Activated T-helper 1 cell treated with anti-CD3 and anti-CD28 coated beads, Interleukin-2, amount 50 U/mL, for 16 hours (primary cell): ENCODE results near the gene GRHL3.
A peak's percentile ranks its signal among the peaks of the same experiment; 100 is the strongest.

Experiments used
- DNase-seq, 2 donors: peaks; one replicate each; pipeline ENCODE4 v3.0.0-alpha.2; 2020; ENCODE audit warnings: low read depth in 1 of 2, low spot score in 1 of 2

GRHL3 gene

DNA sequence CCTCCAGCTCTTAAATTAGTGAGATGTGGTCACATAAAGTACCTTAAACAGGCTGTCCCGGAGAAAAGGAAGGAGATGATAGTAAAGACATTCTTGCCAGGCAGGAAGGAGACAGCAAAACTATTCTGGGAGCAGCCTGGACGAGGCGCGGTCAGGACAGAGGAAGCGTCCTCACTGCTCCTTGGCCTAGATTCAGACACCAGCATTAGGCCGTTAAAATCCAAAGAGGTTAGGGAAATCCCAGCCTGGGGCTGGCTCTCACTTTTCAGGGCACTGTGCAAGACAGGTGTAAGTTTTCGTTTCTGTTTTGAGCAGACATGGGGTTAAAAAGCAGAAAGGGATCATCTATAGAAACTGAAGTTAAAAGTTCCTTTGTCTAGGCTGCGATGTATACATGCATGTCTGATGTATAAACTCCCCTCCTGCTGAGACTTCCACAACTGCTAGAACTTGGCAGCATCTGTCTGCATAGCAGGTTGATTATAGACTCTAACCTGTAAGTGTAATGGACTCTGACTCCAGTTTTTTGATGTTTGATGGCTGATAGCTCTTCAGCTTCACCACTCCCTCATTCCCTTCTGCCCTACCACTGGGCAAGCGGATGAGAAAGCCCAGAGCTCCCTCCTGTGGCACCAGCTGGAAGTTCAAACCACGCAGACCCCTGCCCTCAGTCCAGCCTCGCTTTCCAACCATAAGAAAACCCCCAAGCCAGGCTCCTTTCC lies 72.9 kb downstream of the GRHL3 start:
- peak; percentile 45 to 49 for DNase-seq

DNA sequence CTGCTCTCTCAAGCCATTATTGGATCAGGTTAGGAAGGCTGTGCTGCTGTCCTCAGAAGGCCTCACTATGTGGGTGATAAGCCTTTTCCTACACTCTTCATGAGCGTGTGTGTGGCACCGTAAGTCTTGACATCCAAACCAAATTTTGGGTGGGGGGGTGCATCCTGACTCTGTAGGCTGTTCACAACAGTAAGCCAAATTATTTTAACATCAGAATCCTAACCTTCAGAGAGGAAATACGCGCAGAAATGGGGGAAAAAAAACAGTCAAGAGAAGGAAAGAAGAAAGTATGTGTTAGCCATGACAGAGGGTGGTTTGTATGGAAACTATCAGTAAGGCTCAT lies 73.4 kb downstream of the GRHL3 start:
- DNase-seq, result no peak

DNA sequence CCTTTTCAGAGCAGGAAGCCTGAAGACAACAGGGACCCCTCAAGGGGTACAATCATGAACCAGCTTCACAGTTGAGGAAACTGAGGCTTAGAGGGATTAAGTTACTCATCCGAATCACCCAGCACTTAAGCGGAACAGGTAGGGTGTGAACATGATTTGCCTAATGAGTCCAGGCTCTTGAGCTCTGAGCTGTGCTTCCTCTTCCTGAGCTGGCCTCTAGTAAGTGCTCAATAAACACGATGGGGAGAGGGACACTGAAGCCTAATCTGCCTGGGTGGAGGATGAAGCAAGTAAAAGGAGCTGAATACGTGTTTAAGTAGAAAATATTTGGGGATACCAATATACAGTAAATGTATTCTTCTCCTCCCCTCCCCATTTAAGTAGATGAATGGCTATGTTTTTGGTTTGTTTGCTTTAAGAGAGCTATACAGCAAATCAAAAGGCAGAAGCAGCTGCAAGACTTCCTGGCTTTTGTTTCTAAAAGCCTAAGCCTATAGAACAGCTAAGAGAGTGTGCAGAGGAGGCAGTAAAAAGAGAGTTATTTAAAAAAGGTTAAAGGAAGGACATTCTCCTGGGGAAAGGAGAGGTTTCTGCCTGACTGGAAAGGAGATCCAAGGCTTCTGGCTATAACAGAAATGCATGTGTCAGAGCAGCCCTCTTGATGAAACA lies 74.0 kb downstream of the GRHL3 start:
- no peak for DNase-seq

DNA sequence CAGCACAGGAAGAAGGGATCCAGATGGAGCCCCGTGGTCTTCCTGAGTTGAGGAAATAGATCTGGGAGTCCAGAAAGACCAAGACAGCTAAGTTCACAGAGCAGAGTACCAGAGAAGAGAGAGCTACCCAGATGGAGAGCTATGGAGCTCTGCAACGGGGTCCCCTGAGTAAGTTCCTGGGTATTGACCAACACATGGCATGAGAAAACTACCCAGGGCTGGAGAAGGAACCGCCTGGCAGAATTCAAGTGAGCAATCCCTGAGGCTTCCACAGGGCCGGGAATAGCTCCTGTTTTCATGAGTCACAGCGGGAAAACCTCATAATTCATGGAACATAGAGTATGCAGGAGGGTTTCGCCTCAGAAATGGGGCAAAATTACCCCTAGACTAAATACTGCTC lies 74.7 kb downstream of the GRHL3 start:
- no peak for DNase-seq

DNA sequence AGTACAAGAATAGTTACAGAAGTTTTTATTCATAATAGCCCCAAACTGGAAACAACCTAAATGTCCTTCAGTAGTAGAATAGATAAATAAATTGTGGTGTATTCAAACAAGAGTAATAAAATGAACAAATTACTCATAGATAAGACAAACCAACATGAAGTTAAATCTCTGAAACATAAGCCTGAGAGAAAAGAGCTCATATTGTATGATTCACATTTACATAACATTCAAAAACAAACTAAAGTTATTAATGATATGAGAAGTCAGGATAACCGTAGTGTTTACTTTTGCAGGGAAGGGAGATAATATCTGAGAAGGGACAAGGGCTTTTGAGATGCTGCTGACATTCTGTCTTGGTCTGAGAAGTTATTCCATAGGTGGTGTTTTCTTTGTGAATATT lies 80.9 kb downstream of the GRHL3 start:
- no peak for DNase-seq

DNA sequence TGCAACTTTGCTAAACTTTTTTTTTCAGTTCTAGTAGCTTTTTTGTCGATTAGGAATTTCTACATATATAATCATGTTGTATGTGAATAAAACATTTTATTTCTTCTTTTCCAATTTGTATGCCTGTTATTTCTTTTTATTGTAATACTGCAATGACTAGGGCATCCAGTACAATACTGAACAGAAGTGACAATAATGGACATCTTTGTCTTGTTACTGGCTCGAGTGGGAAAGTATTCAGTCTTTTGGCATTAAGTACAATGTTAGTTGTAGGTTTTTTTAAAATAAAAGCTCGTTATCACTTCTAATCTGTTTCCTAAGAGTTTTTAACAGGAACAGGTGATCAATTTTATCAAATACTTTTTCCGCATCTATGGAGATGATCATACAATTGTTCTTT lies 84.6 kb downstream of the GRHL3 start:
- DNase-seq, result no peak
